IMR-90 (cell line): ENCODE data around the gene RPS6KA2. TPM values are rescaled to one million over a fixed set of nuclear protein-coding genes. Genes with fewer than 3 reads are reported as not detected.

Source experiments
- ATAC-seq: fragments of 200-7000 bp; cut with Tn5 transposase; 2 replicates; pipeline ENCODE4 v1.9.1; 2020; ENCODE audit warnings: low read depth, mild to moderate bottlenecking, moderate library complexity
- BruUV-seq: library from RNA; stranded (reverse); fragments of 400-500 nt; replicated peaks from 2 replicates; lab custom pipeline; 2021; lab: Mats Ljungman, UMichigan
- CTCF ChIA-PET: fragments of 300-600 bp; formaldehyde crosslinking; extraction: SDS; loops from one replicate; lab custom pipeline; 2021; ENCODE audit warnings: antibody characterized with exemption; lab: Yijun Ruan, JAX
- POLR2A ChIA-PET: fragments of 300-600 bp; sonication (Branson Sonifier 250); formaldehyde crosslinking; loops from one replicate; lab custom pipeline; 2022; ENCODE audit warnings: antibody characterized with exemption; ENCODE audit not compliant: unreplicated experiment; lab: Charles Lee
- DNase-seq: peaks from one replicate; pipeline ENCODE4 v3.0.0; 2013
- H2AFZ ChIP-seq: replicated peaks from 2 replicates; pipeline ENCODE3; 2013; ENCODE audit warnings: low read length, mild to moderate bottlenecking; ENCODE audit not compliant: poor library complexity
- H2AK5ac ChIP-seq: 2 replicates; pipeline ENCODE4 v1.6.1; 2013; ENCODE audit warnings: low read depth, low read length, inconsistent platforms
- H2AK9ac ChIP-seq: replicated peaks from 2 replicates; pipeline ENCODE3; 2013; ENCODE audit warnings: mild to moderate bottlenecking, low read depth, low read length, moderate library complexity; ENCODE audit not compliant: poor library complexity
- H2BK120ac ChIP-seq: 2 replicates; pipeline ENCODE4 v1.6.1; 2013; ENCODE audit warnings: low read depth, low read length, inconsistent platforms
- H2BK15ac ChIP-seq: 3 replicates; pipeline ENCODE4 v1.6.1; 2013; ENCODE audit warnings: low read depth, low read length, inconsistent platforms
- H2BK20ac ChIP-seq: 2 replicates; pipeline ENCODE4 v1.6.1; 2013; ENCODE audit warnings: low read depth, mild to moderate bottlenecking, inconsistent platforms, low read length, moderate library complexity
- H2BK5ac ChIP-seq: 2 replicates; pipeline ENCODE4 v1.6.1; 2013; ENCODE audit warnings: mild to moderate bottlenecking, low read depth, low read length, inconsistent platforms; ENCODE audit not compliant: poor library complexity, severe bottlenecking
- H3K14ac ChIP-seq: replicated peaks from 2 replicates; pipeline ENCODE4 v1.6.1; 2013; ENCODE audit warnings: low read depth, low read length, inconsistent platforms
- H3K18ac ChIP-seq: 2 replicates; pipeline ENCODE4 v1.6.1; 2013; ENCODE audit warnings: low read depth, low read length, control low read depth
- H3K23ac ChIP-seq: 2 replicates; pipeline ENCODE4 v1.6.1; 2013; ENCODE audit warnings: low read depth, low read length, inconsistent platforms
- H3K27ac ChIP-seq: 2 replicates; pipeline ENCODE4 v1.5.1; 2013; ENCODE audit warnings: mild to moderate bottlenecking, control low read depth, low read length; ENCODE audit not compliant: insufficient read depth
- H3K27me3 ChIP-seq: 2 replicates; pipeline ENCODE4 v1.6.1; 2013; ENCODE audit warnings: low read length; ENCODE audit not compliant: control insufficient read depth, insufficient read depth
- H3K36me3 ChIP-seq: 2 replicates; pipeline ENCODE4 v1.6.1; 2013; ENCODE audit warnings: low read length, mixed read lengths; ENCODE audit not compliant: control insufficient read depth, insufficient read depth
- H3K4ac ChIP-seq: 2 replicates; pipeline ENCODE4 v1.6.1; 2013; ENCODE audit warnings: low read depth, low read length, inconsistent platforms
- H3K4me1 ChIP-seq: 2 replicates; pipeline ENCODE4 v1.6.1; 2013; ENCODE audit warnings: low read length, mixed read lengths; ENCODE audit not compliant: control insufficient read depth, insufficient read depth
- H3K4me2 ChIP-seq: 2 replicates; pipeline ENCODE4 v1.6.1; 2013; ENCODE audit warnings: low read depth, mild to moderate bottlenecking, control low read depth, low read length, moderate library complexity
- H3K4me3 ChIP-seq: 2 replicates; pipeline ENCODE4 v1.5.1; 2013; ENCODE audit warnings: low read depth, mild to moderate bottlenecking, control low read depth, low read length, moderate library complexity; ENCODE audit not compliant: insufficient read depth
- H3K56ac ChIP-seq: 2 replicates; pipeline ENCODE4 v1.6.1; 2013; ENCODE audit warnings: low read length, inconsistent platforms; ENCODE audit not compliant: insufficient read depth; ENCODE audit errors: extremely low read depth
- H3K79me1 ChIP-seq, 2 experiments: 2 replicates each; pipeline ENCODE4 v1.6.1; 2013; ENCODE audit warnings: low read length in 2 of 2, inconsistent platforms in 1 of 2, low read depth in 1 of 2
- H3K9ac ChIP-seq: 2 replicates; pipeline ENCODE4 v1.6.1; 2013; ENCODE audit warnings: low read depth, low read length, control low read depth
- H3K9me1 ChIP-seq: 2 replicates; pipeline ENCODE4 v1.6.1; 2013; ENCODE audit warnings: low read length, inconsistent platforms; ENCODE audit not compliant: insufficient read depth
- H3K9me3 ChIP-seq: 2 replicates; pipeline ENCODE4 v1.6.1; 2013; ENCODE audit warnings: low read length; ENCODE audit not compliant: control insufficient read depth, insufficient read depth
- H4K20me1 ChIP-seq: 2 replicates; pipeline ENCODE4 v1.6.1; 2013; ENCODE audit warnings: low read length, inconsistent platforms; ENCODE audit not compliant: insufficient read depth
- H4K5ac ChIP-seq: 2 replicates; pipeline ENCODE4 v1.6.1; 2013; ENCODE audit warnings: mild to moderate bottlenecking, low read depth, low read length, control low read depth
- H4K8ac ChIP-seq, 2 experiments: 2 replicates each; pipeline ENCODE4 v1.6.1; 2013; ENCODE audit warnings: low read depth in 2 of 2, low read length in 2 of 2, control low read depth in 1 of 2, inconsistent platforms in 1 of 2
- H4K91ac ChIP-seq: 2 replicates; pipeline ENCODE4 v1.6.1; 2013; ENCODE audit warnings: low read depth, low read length, inconsistent platforms; ENCODE audit not compliant: insufficient read depth
- BHLHE40 ChIP-seq: fragments of 150-350 bp; IDR thresholded peaks from 2 replicates; pipeline ENCODE4 v1.6.1; 2016; ENCODE audit warnings: mild to moderate bottlenecking, low read depth, low read length
- CEBPB ChIP-seq: IDR thresholded peaks from 2 replicates; pipeline ENCODE4 v1.6.1; 2012; ENCODE audit warnings: low read depth, low read length, improper control_type of control experiment
- CHD1 ChIP-seq: IDR thresholded peaks from 2 replicates; pipeline ENCODE4 v1.6.1; 2012; ENCODE audit warnings: low read depth, low read length, improper control_type of control experiment
- FOS ChIP-seq: fragments of 150-350 bp; IDR thresholded peaks from 2 replicates; pipeline ENCODE4 v1.6.1; 2016; ENCODE audit warnings: low read depth, low read length
- MAFK ChIP-seq: IDR thresholded peaks from 2 replicates; pipeline ENCODE4 v1.6.1; 2012; ENCODE audit warnings: low read depth, low read length, improper control_type of control experiment
- MAZ ChIP-seq: IDR thresholded peaks from 2 replicates; pipeline ENCODE4 v1.6.1; 2012; ENCODE audit warnings: low read depth, mild to moderate bottlenecking, low read length, improper control_type of control experiment, moderate library complexity, borderline replicate concordance
- MXI1 ChIP-seq: IDR thresholded peaks from 2 replicates; pipeline ENCODE4 v1.6.1; 2012; ENCODE audit warnings: low read depth, mild to moderate bottlenecking, low read length, moderate library complexity, borderline replicate concordance
- NFE2L2 ChIP-seq: fragments of 150-350 bp; IDR thresholded peaks from 2 replicates; pipeline ENCODE4 v1.6.1; 2016; ENCODE audit warnings: low read depth, mild to moderate bottlenecking, low read length
- POLR2A ChIP-seq: IDR thresholded peaks from 2 replicates; pipeline ENCODE4 v1.6.1; 2012; ENCODE audit warnings: mild to moderate bottlenecking, low read depth, low read length
- RAD21 ChIP-seq: IDR thresholded peaks from 2 replicates; pipeline ENCODE4 v1.6.1; 2012; ENCODE audit warnings: low read length, improper control_type of control experiment
- RCOR1 ChIP-seq: IDR thresholded peaks from 2 replicates; pipeline ENCODE4 v1.6.1; 2012; ENCODE audit warnings: mild to moderate bottlenecking, low read length, improper control_type of control experiment; ENCODE audit not compliant: insufficient replicate concordance
- RFX5 ChIP-seq: IDR thresholded peaks from 2 replicates; pipeline ENCODE4 v1.8.0; 2012; ENCODE audit warnings: low read depth, mild to moderate bottlenecking, low read length, moderate library complexity
- SMC3 ChIP-seq: fragments of 150-350 bp; IDR thresholded peaks from 2 replicates; pipeline ENCODE4 v1.6.1; 2016; ENCODE audit warnings: low read depth, mild to moderate bottlenecking, antibody characterized with exemption, low read length, moderate library complexity
- WGBS, 2 experiments: methylation state at CpG; one replicate each; pipeline versions ENCODE4 v1.1.5 to v1.1.7; 2013; ENCODE audit warnings: missing lambda C conversion rate in 2 of 2; ENCODE audit not compliant: insufficient read length in 1 of 2; ENCODE audit errors: extremely low coverage in 2 of 2; 5-methylcytosine and 5-hydroxymethylcytosine counted together
- dilution Hi-C: fragments of 300-500 bp; cut with HindIII; formaldehyde crosslinking; loops from one replicate; pipeline ENCODE4 v1.14.3; 2018; ENCODE audit warnings: low sequenced_read_pairs; ENCODE audit not compliant: unreplicated experiment
- in situ Hi-C: fragments of 300-500 bp; cut with MboI; formaldehyde crosslinking; loops from 3 replicates; pipeline ENCODE4 v1.14.3; 2019; ENCODE audit warnings: low sequenced_read_pairs, inconsistent platforms, mixed read lengths
- intact Hi-C: fragments of 100-400 bp; cut with micrococcal nuclease; formaldehyde crosslinking; loops from 2 replicates; pipeline ENCODE4 v1.10.0; 2022
- polyA plus RNA-seq, 3 experiments: library from polyadenylated mRNA; depleted of rRNA; stranded (reverse); fragments of >200 nt; gene quantifications; 2 replicates each; pipeline ENCODE4 v1.2.3, GENCODE V29; 2012; ENCODE audit warnings: low replicate concordance in 1 of 3
- total RNA-seq: library from RNA; depleted of rRNA; stranded (reverse); fragments of >200 nt; gene quantifications from 2 replicates; pipeline ENCODE4 v1.2.3, GENCODE V29; 2012
- TF ChIP-seq, protein P1 (sequence below): fragments of 150-350 bp; IDR thresholded peaks from 2 replicates; pipeline ENCODE4 v1.6.1; 2016; ENCODE audit warnings: low read depth, mild to moderate bottlenecking, low read length, moderate library complexity, borderline replicate concordance
- TF ChIP-seq, protein P2 (sequence below): conservative IDR thresholded peaks from 2 replicates; pipeline ENCODE4 v1.5.1; 2012; ENCODE audit warnings: mild to moderate bottlenecking, low read depth, low read length, improper control_type of control experiment
- TF ChIP-seq, protein P3 (sequence below): fragments of 150-350 bp; IDR thresholded peaks from 2 replicates; pipeline ENCODE4 v1.6.1; 2017; ENCODE audit warnings: mild to moderate bottlenecking, antibody characterized with exemption, low read length, low read depth

Gene RPS6KA2
- total and polyA plus RNA-seq, 2 of the 4 experiments (the other 2 are of a cell fraction): 26.9 to 31.3 TPM

DNA sequence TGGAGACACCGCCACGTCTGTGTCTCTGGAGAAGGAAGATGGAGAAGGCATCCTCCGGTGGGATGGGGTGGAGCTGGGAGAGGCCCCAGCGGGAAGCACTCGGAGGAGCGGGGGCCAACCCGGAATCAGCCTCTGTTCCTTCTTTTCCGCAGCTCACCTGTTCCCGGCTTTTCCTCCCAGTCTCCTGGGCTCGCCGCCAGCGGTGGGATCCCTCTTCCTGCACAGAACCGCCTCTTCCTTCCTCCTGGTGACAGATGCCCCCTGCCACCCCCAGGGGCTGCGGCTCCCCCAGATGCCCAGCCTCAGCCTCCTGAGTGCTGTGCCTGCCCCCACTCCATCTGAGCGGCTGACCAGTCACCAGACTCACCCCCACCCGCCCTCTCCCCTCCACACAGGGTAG is 63.9 kb downstream of the RPS6KA2 start:
- H2BK120ac ChIP-seq: no peak overlapping the region
- BruUV-seq: no TSS peak
- H3K56ac ChIP-seq: no peak overlapping the region
- no peak overlapping the region for H2BK5ac ChIP-seq
- H2AK5ac ChIP-seq: no peak overlapping the region
- H3K4me1 ChIP-seq: peaks cover 15% of the 10 kb centered on the region
- H3K36me3 ChIP-seq: peaks cover 28% of the 10 kb centered on the region
- H3K9me3 ChIP-seq: peaks cover 5% of the 10 kb centered on the region; the same call in 1 of the 2 replicates
- H4K5ac ChIP-seq: no peak overlapping the region
- H3K4me3 ChIP-seq: no peak overlapping the region
- H2BK15ac ChIP-seq: no peak overlapping the region
- no peak overlapping the region for H4K91ac ChIP-seq
- dilution Hi-C loops: no loop called here
- TF ChIP-seq CEBPB (no peak), RCOR1 (no peak), MXI1 (no peak), FOS (no peak), RFX5 (no peak), CHD1 (no peak), BHLHE40 (no peak), RAD21 (no peak), NFE2L2 (no peak), MAFK (no peak), MAZ (no peak), SMC3 (no peak), POLR2A (no peak)
- TF ChIP-seq, protein P1, sequence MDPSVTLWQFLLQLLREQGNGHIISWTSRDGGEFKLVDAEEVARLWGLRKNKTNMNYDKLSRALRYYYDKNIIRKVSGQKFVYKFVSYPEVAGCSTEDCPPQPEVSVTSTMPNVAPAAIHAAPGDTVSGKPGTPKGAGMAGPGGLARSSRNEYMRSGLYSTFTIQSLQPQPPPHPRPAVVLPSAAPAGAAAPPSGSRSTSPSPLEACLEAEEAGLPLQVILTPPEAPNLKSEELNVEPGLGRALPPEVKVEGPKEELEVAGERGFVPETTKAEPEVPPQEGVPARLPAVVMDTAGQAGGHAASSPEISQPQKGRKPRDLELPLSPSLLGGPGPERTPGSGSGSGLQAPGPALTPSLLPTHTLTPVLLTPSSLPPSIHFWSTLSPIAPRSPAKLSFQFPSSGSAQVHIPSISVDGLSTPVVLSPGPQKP: no peak
- TF ChIP-seq, protein P2, sequence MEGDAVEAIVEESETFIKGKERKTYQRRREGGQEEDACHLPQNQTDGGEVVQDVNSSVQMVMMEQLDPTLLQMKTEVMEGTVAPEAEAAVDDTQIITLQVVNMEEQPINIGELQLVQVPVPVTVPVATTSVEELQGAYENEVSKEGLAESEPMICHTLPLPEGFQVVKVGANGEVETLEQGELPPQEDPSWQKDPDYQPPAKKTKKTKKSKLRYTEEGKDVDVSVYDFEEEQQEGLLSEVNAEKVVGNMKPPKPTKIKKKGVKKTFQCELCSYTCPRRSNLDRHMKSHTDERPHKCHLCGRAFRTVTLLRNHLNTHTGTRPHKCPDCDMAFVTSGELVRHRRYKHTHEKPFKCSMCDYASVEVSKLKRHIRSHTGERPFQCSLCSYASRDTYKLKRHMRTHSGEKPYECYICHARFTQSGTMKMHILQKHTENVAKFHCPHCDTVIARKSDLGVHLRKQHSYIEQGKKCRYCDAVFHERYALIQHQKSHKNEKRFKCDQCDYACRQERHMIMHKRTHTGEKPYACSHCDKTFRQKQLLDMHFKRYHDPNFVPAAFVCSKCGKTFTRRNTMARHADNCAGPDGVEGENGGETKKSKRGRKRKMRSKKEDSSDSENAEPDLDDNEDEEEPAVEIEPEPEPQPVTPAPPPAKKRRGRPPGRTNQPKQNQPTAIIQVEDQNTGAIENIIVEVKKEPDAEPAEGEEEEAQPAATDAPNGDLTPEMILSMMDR: no peak
- TF ChIP-seq, protein P3, sequence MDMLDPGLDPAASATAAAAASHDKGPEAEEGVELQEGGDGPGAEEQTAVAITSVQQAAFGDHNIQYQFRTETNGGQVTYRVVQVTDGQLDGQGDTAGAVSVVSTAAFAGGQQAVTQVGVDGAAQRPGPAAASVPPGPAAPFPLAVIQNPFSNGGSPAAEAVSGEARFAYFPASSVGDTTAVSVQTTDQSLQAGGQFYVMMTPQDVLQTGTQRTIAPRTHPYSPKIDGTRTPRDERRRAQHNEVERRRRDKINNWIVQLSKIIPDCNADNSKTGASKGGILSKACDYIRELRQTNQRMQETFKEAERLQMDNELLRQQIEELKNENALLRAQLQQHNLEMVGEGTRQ: no peak
- no peak overlapping the region for H3K9ac ChIP-seq
- intact Hi-C loops: no loop called here
- peaks cover 18% of the 10 kb centered on the region for H3K9me1 ChIP-seq
- no peak overlapping the region for H4K8ac ChIP-seq
- POLR2A ChIA-PET: no interaction called here
- in situ Hi-C loops: loop anchor here (5.0 kb wide), 1 partner anchor 64 kb away; the partner anchor contains the start of gene RPS6KA2
- H4K20me1 ChIP-seq: peaks cover 24% of the 10 kb centered on the region
- H3K14ac ChIP-seq: no peak overlapping the region
- CTCF ChIA-PET: no interaction called here
- DNase-seq: no peak
- no peak overlapping the region for H3K27ac ChIP-seq
- H3K23ac ChIP-seq: no peak overlapping the region
- no peak overlapping the region for H3K18ac ChIP-seq
- H3K79me1 ChIP-seq: peaks cover 9 to 42% of the 10 kb centered on the region in 2 experiments; a peak in 3 of 4 replicates
- no peak for ATAC-seq
- 94% methylated on average over 6 of the region's 16 CpGs; no CpG with 5 or more reads in 1 of the 2 experiments for WGBS, 2 experiments
- no peak overlapping the region for H2AFZ ChIP-seq
- H2AK9ac ChIP-seq: no peak overlapping the region
- no peak overlapping the region for H2BK20ac ChIP-seq
- H3K4ac ChIP-seq: no peak overlapping the region
- H3K4me2 ChIP-seq: no peak overlapping the region
- no peaks in the 10 kb centered on the region for H3K27me3 ChIP-seq
